Hepatocyte (in vitro differentiated cells): ENCODE measurements around the gene TFPI2. TPM values are rescaled to one million over a fixed set of nuclear protein-coding genes. Genes with fewer than 3 reads are reported as not detected.
"Not testable (repeated sequence)": the region's sequence is repeated elsewhere in the genome, so short reads cannot be mapped to it uniquely, and the experiment has no call there.

Experiments used
- DNase-seq: peaks from one replicate; pipeline ENCODE4 v3.0.0-alpha.2; 2016; ENCODE audit warnings: low spot score
- H2AFZ ChIP-seq: fragments of 200-600 bp; sonication (generic); 2 replicates; pipeline ENCODE4 v1.6.0; 2016; ENCODE audit warnings: antibody characterized with exemption, mild to moderate bottlenecking
- H3K27ac ChIP-seq: fragments of 200-600 bp; sonication (generic); 2 replicates; pipeline ENCODE4 v1.5.1; 2016; ENCODE audit warnings: mild to moderate bottlenecking
- H3K27me3 ChIP-seq: fragments of 200-600 bp; sonication (generic); 2 replicates; pipeline ENCODE4 v1.6.1; 2016
- H3K36me3 ChIP-seq: fragments of 200-600 bp; sonication (generic); replicated peaks from 2 replicates; pipeline ENCODE4 v1.5.1; 2016; ENCODE audit warnings: low read depth; ENCODE audit not compliant: insufficient read depth
- H3K4me1 ChIP-seq: fragments of 200-600 bp; sonication (generic); 2 replicates; pipeline ENCODE4 v1.5.1; 2016; ENCODE audit warnings: mild to moderate bottlenecking, moderate library complexity; ENCODE audit not compliant: insufficient read depth
- H3K4me2 ChIP-seq: fragments of 200-600 bp; sonication (generic); 2 replicates; pipeline ENCODE4 v1.6.0; 2016
- H3K4me3 ChIP-seq: fragments of 200-600 bp; sonication (generic); 2 replicates; pipeline ENCODE4 v1.5.1; 2016; ENCODE audit warnings: mild to moderate bottlenecking
- H3K79me2 ChIP-seq: fragments of 200-600 bp; sonication (generic); 2 replicates; pipeline ENCODE4 v1.6.0; 2017; ENCODE audit warnings: mild to moderate bottlenecking
- H3K9me2 ChIP-seq: fragments of 200-600 bp; sonication (generic); replicated peaks from 2 replicates; pipeline ENCODE4 v1.6.0; 2017; ENCODE audit warnings: mild to moderate bottlenecking; ENCODE audit not compliant: insufficient read depth
- H3K9me3 ChIP-seq: fragments of 200-600 bp; sonication (generic); 2 replicates; pipeline ENCODE4 v1.5.1; 2016; ENCODE audit warnings: low read depth, mild to moderate bottlenecking
- H4K20me1 ChIP-seq: fragments of 200-600 bp; sonication (generic); 2 replicates; pipeline ENCODE4 v1.6.0; 2016; ENCODE audit warnings: mild to moderate bottlenecking; ENCODE audit not compliant: insufficient read depth, poor library complexity, severe bottlenecking
- EZH2 ChIP-seq: fragments of 200-600 bp; sonication (generic); IDR thresholded peaks from 2 replicates; pipeline ENCODE4 v1.6.1; 2016; ENCODE audit warnings: antibody characterized with exemption, mild to moderate bottlenecking, borderline replicate concordance
- EZH2phosphoT487 ChIP-seq: fragments of 200-600 bp; sonication (generic); IDR thresholded peaks from one replicate; pipeline ENCODE4 v1.6.1; 2018; ENCODE audit warnings: antibody characterized with exemption, mild to moderate bottlenecking, low read depth, moderate library complexity; ENCODE audit not compliant: unreplicated experiment, severe bottlenecking
- WGBS: methylation state at CpG from one replicate; pipeline ENCODE4 v1.1.6; 2016; ENCODE audit warnings: low lambda C conversion rate; ENCODE audit errors: missing lambda C conversion rate; 5-methylcytosine and 5-hydroxymethylcytosine counted together
- polyA plus RNA-seq: library from polyadenylated mRNA; unstranded; fragments of >200 nt; fragmentation: Nextera tagmentation; extraction: Ambion mirVana; gene quantifications from 2 replicates; pipeline ENCODE4 v1.2.1, GENCODE V29; 2016
- total RNA-seq: library from RNA; depleted of rRNA; stranded (reverse); fragments of >200 nt; gene quantifications from 2 replicates; pipeline ENCODE4 v1.2.3, GENCODE V29; 2014
- TF ChIP-seq, protein P1 (sequence below): fragments of 200-600 bp; sonication (generic); IDR thresholded peaks from 2 replicates; pipeline ENCODE4 v1.5.1; 2016; ENCODE audit warnings: antibody characterized with exemption, mild to moderate bottlenecking; ENCODE audit not compliant: poor library complexity

TFPI2 gene
- total and polyA plus RNA-seq, 2 experiments from 2014 or later, result 52.8 to 66.2 TPM

DNA sequence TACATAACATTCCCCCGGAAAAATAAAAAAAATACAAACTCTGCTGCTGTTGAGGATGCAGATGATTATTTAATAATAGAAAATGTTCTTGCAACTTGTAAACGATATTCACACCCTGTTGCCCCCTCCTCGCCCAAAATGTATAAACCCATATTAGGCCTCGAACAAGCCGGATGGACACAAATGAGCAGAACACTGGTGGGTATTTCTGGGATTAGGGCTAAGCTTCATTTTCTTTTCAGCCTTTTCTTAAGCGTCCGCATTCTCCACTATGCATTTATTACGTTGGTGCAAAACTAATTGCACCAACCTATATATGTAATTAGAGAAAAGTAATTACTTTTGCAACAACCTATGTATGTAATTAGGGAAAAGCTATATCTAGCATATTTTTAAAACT is 30.6 kb upstream of the TFPI2 start:
- Histone ChIP-seq H3K4me3 (peak overlapping the region; percentile 37), H3K9me3 (no peaks in the 10 kb centered on the region), H4K20me1 (no peaks in the 10 kb centered on the region), H3K4me2 (peak overlapping the region; percentile 82), H3K27me3 (peaks cover 4% of the 10 kb centered on the region), H2AFZ (peak overlapping the region; percentile 73), H3K36me3 (no peaks in the 10 kb centered on the region), H3K79me2 (peaks cover 6% of the 10 kb centered on the region), H3K9me2 (no peaks in the 10 kb centered on the region), H3K4me1 (no peaks in the 10 kb centered on the region), H3K27ac (peak overlapping the region; percentile 88)
- 71% methylated on average over 8 of the region's 8 CpGs for WGBS
- TF ChIP-seq EZH2phosphoT487, result no peak
- TF ChIP-seq EZH2, result no peak
- TF ChIP-seq, protein P1, sequence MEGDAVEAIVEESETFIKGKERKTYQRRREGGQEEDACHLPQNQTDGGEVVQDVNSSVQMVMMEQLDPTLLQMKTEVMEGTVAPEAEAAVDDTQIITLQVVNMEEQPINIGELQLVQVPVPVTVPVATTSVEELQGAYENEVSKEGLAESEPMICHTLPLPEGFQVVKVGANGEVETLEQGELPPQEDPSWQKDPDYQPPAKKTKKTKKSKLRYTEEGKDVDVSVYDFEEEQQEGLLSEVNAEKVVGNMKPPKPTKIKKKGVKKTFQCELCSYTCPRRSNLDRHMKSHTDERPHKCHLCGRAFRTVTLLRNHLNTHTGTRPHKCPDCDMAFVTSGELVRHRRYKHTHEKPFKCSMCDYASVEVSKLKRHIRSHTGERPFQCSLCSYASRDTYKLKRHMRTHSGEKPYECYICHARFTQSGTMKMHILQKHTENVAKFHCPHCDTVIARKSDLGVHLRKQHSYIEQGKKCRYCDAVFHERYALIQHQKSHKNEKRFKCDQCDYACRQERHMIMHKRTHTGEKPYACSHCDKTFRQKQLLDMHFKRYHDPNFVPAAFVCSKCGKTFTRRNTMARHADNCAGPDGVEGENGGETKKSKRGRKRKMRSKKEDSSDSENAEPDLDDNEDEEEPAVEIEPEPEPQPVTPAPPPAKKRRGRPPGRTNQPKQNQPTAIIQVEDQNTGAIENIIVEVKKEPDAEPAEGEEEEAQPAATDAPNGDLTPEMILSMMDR, result no peak
- DNase-seq, result no peak

DNA sequence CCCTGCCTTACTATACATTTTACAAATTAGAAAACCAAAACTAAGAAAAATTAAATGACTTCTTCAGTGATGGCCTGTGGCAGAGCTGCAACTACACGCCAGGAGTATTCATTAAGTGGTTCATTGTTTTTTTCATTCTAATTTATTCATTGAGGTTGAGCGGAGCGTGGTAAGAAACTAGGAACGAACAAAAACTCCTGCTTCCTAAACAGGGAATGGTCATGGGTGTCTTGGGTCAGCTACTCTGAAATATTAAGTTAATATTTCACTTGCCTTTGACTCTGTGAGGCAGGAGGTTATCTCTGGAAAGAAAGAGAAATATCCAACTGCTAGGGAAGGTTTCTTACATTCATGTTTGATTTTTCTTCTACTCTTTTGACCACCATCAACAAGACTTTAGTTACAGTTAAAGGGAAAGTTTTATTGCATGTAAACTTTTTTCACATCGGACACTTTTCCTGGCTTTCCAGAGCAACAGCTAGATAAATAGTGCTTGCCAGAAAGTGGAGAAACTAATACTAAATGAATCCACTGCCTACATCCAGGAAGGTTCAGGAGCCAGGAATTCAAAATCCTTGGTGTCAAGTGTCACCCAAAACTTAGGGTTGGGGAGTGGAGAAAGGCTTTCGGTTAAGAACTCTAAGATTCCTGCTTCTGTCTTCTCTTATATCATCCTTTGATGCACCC is 30.1 kb upstream of the TFPI2 start:
- H3K27ac ChIP-seq, result peak overlapping the region; percentile 88
- no peaks in the 10 kb centered on the region for H3K36me3 ChIP-seq
- no peak overlapping the region for H3K4me3 ChIP-seq
- H3K9me3 ChIP-seq, result no peaks in the 10 kb centered on the region
- WGBS, result 81% methylated on average over 6 of the region's 6 CpGs
- peaks cover 6% of the 10 kb centered on the region for H3K79me2 ChIP-seq
- peak overlapping the region; percentile 4 for H2AFZ ChIP-seq
- H3K27me3 ChIP-seq, result peaks cover 4% of the 10 kb centered on the region
- H4K20me1 ChIP-seq, result no peaks in the 10 kb centered on the region
- no peaks in the 10 kb centered on the region for H3K9me2 ChIP-seq
- no peaks in the 10 kb centered on the region for H3K4me1 ChIP-seq
- H3K4me2 ChIP-seq, result peak overlapping the region; percentile 82
- DNase-seq, result no peak
- TF ChIP-seq, protein P1, result no peak
- TF ChIP-seq EZH2phosphoT487, result no peak
- TF ChIP-seq EZH2, result no peak

DNA sequence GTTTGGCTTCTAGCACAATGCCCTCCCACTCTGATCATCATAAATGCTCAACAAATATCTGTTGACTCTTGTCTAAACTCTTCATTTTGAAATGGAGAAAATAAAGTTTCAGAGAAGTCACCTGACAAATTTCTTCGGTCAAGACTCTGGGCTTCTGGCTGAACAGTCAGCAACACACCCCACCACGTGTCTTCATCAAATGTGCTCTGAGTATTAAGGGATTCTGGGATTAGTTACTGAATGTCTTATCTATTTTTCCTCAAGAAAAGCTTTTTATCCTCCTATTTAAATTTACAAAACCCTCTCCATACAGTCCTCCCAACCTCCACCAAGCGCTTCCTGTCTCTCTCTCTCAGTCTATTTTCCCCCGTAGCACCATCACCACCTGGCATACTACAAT is 25.8 kb upstream of the TFPI2 start:
- H3K9me2 ChIP-seq, H3K36me3 ChIP-seq, H2AFZ ChIP-seq, H3K4me1 ChIP-seq, H4K20me1 ChIP-seq, H3K9me3 ChIP-seq, H3K4me3 ChIP-seq, H3K27ac ChIP-seq, H3K4me2 ChIP-seq, H3K79me2 ChIP-seq, H3K27me3 ChIP-seq, DNase-seq: not testable (repeated sequence)
- WGBS, result 57% methylated on average over 4 of the region's 4 CpGs

DNA sequence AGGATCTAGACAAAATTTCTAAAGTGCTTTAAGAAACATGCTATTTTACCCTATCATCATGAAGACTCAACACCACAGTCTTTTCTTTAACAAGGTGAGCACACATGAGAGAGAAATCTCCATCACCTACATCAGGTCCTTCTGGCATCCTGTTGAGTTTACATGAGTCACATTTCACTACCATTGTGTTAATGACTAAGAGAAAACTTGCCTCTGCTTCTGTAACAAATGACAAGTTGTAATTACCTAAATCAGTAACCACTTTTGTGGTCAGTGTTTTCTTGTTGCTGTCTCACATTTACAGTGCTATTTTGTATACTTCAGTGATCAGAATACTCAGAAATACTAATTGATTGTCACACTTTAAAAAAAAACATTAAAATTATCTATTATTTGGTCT is 25.3 kb upstream of the TFPI2 start:
- not testable (repeated sequence) for DNase-seq, H3K4me3 ChIP-seq, H4K20me1 ChIP-seq, H3K9me3 ChIP-seq, H3K9me2 ChIP-seq, H2AFZ ChIP-seq, H3K27me3 ChIP-seq, H3K27ac ChIP-seq, H3K4me1 ChIP-seq, H3K79me2 ChIP-seq, H3K4me2 ChIP-seq, H3K36me3 ChIP-seq

DNA sequence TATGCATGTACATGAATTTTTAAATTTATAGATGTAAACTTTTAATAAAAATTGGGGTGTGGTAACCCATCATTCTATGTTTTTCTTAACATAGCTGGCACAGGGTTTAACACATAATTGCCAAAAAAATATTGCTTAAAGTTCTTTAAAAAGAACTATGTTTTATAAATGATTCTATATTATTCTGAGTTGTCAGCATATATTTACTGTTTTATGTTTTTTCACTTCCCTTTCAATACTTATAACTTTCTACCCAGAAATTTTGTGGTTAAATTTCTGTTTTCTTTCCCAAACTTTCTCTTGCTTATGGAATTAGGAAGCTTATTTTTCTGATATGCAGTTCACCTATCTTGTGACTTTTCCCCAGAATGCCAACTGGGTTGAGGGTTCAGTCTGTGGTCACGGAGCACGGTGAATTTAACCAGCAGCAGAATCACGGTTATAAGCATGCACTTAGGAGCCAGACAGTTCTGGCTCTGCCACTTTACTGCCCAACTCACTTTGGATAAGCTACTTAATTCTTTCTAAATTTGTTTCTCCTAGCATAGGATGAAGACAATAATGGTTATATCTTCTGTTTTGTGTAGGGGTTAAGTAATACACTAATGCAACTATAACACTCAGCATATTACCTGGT is 24.8 kb upstream of the TFPI2 start:
- H3K4me2 ChIP-seq, H3K27ac ChIP-seq, H3K9me2 ChIP-seq: not testable (repeated sequence)

More for the DNA sequence above, 24.8 kb upstream of the TFPI2 start:
- not testable (repeated sequence) for H3K79me2 ChIP-seq, H3K9me3 ChIP-seq, H4K20me1 ChIP-seq, H2AFZ ChIP-seq, H3K36me3 ChIP-seq, H3K4me1 ChIP-seq, H3K4me3 ChIP-seq, H3K27me3 ChIP-seq, DNase-seq
- 64% methylated on average over 3 of the region's 3 CpGs for WGBS
